Measurements from ENCODE around the gene GIPC2. TPM values are rescaled to one million over a fixed set of nuclear protein-coding genes. Genes with fewer than 3 reads are reported as not detected.

The GIPC2 gene
- total and polyA plus RNA-seq, 9 of the 15 experiments (the other 6 are each of a cell fraction or from before 2014, with no cell fraction given): 0.01 to 0.05 (median 0.04) TPM; not detected in 3

GRCh38 chr1:78146205-78146771 lies 100.5 kb downstream of the GIPC2 start:
- no peaks in the 10 kb centered on the region for H3K79me2 ChIP-seq (ENCODE audit: control insufficient read depth, insufficient read depth, low read length)
- DNase-seq (ENCODE audit: extremely low read depth in 1 of 4, low spot score in 3 of 4) (no peak), FAIRE-seq (no peak), ATAC-seq (no peak)
- ChIA-PET POLR2A (interaction anchor here (0.6 kb wide), 1 partner anchor 14 kb away, joined by 3 read pairs; no protein-coding TSS in a partner anchor), CTCF (ENCODE audit: low intra/inter-chr PET ratio) (interaction anchor here (0.6 to 1.2 kb wide), 2 partner anchors 259 to 530 kb away, joined by 5 to 7 read pairs; no protein-coding TSS in a partner anchor)
- H3K27ac ChIP-seq (ENCODE audit: extremely low read depth, low read depth, low read length): no peak overlapping the region
- no peaks in the 10 kb centered on the region for H3K9me1 ChIP-seq (ENCODE audit: control insufficient read depth, insufficient read depth, low read length)
- no peaks in the 10 kb centered on the region for H3K9me3 ChIP-seq (replicated peaks; ENCODE audit: control insufficient read depth, insufficient read depth, low read depth, low read length)
- no TSS peak for BruUV-seq (replicated peaks)
- H4K20me1 ChIP-seq (replicated peaks; ENCODE audit: control insufficient read depth, insufficient read depth, low read length): no peaks in the 10 kb centered on the region
- no peak overlapping the region for H3K9ac ChIP-seq (ENCODE audit: insufficient read depth in 1 of 2, low read depth in 2 of 2, low read length in 2 of 2)
- no peak overlapping the region for H2AFZ ChIP-seq (ENCODE audit: low read depth, low read length)
- H3K4me3 ChIP-seq: no peak overlapping the region
- TF ChIP-seq IRF1 (CRISPR knock-in tag; IDR thresholded peaks at IDR 0.05; ENCODE audit: borderline replicate concordance): no peak
- TF ChIP-seq ZNF551 (CRISPR knock-in tag; IDR thresholded peaks at IDR 0.05): no peak
- no peak for TF ChIP-seq GTF2B (IDR thresholded peaks at IDR 0.05; ENCODE audit: extremely low read depth, insufficient read length)
- no peak for TF ChIP-seq ATF2 (CRISPR knock-in tag; IDR thresholded peaks at IDR 0.05)
- no peak for TF ChIP-seq MYBL2 (IDR thresholded peaks at IDR 0.05; ENCODE audit: low read depth)
- TF ChIP-seq MYBL2 (CRISPR knock-in tag; IDR thresholded peaks at IDR 0.05; ENCODE audit: borderline replicate concordance): no peak
- TF ChIP-seq RBM22 (IDR thresholded peaks at IDR 0.05; ENCODE audit: low read depth, low read length, poor library complexity, severe bottlenecking): no peak
- TF ChIP-seq ID3 (CRISPR knock-in tag; IDR thresholded peaks at IDR 0.05): no peak
- no peak for TF ChIP-seq ID3 (tag; IDR thresholded peaks at IDR 0.05)
- no peak for TF ChIP-seq ZNF263 (CRISPR knock-in tag; IDR thresholded peaks at IDR 0.05; ENCODE audit: borderline replicate concordance)
- no peak for TF ChIP-seq EGR1 (conservative IDR thresholded peaks at IDR 0.05)
- no peak for TF ChIP-seq ZNF133 (CRISPR knock-in tag; IDR thresholded peaks at IDR 0.05)
- no peak for TF ChIP-seq ZFP1 (CRISPR knock-in tag; IDR thresholded peaks at IDR 0.05)
- in situ Hi-C loops (cut with MboI): loop anchor here (25.0 kb wide), 1 partner anchor 516 kb away; no protein-coding TSS in a partner anchor
- H3K36me3 ChIP-seq (ENCODE audit: control insufficient read depth, insufficient read depth, low read length): no peaks in the 10 kb centered on the region
- 0% methylated on average over 2 of the region's 2 CpGs for WGBS (ENCODE audit: insufficient coverage, low coverage, missing lambda C conversion rate)
- no peaks in the 10 kb centered on the region for H3K4me1 ChIP-seq (replicated peaks in 1 of 2; ENCODE audit: control insufficient read depth in 2 of 2, insufficient read depth in 2 of 2, low read length in 2 of 2)
- H3K27me3 ChIP-seq (ENCODE audit: control insufficient read depth in 2 of 2, insufficient read depth in 2 of 2, low read length in 2 of 2): no peaks in the 10 kb centered on the region
- H3K4me2 ChIP-seq (ENCODE audit: insufficient read depth, low read length): no peak overlapping the region
- intact Hi-C loops (cut with micrococcal nuclease): loop anchor here (5.0 kb wide), 1 partner anchor 1206 kb away; no protein-coding TSS in a partner anchor

Data from K562 (cell line).